Caco-2 (cell line): ENCODE measurements around the gene EXOC2. TPM values are rescaled to one million over a fixed set of nuclear protein-coding genes. Genes with fewer than 3 reads are reported as not detected.
A peak's percentile ranks its signal among the peaks of the same experiment; 100 is the strongest.

Experiments used
- BruUV-seq: library from RNA; stranded (reverse); fragments of 400-500 nt; replicated peaks from 2 replicates; lab custom pipeline; 2021; lab: Mats Ljungman, UMichigan
- CTCF ChIA-PET: fragments of 300-600 bp; sonication (Branson Sonifier 250); formaldehyde crosslinking; loops from one replicate; lab custom pipeline; 2022; ENCODE audit warnings: antibody characterized with exemption; lab: Charles Lee
- POLR2A ChIA-PET: fragments of 300-600 bp; sonication (Branson Sonifier 250); formaldehyde crosslinking; loops from one replicate; lab custom pipeline; 2022; ENCODE audit warnings: antibody characterized with exemption; lab: Charles Lee
- DNase-seq, 2 experiments: peaks; one replicate each; pipeline versions ENCODE4 v3.0.0 to v3.0.0-alpha.2; 2020 to 2022
- H3K27me3 ChIP-seq: replicated peaks from 2 replicates; pipeline ENCODE4 v1.6.0; 2011; ENCODE audit warnings: low read length; ENCODE audit not compliant: control insufficient read depth, insufficient read depth
- H3K36me3 ChIP-seq: 2 replicates; pipeline ENCODE4 v1.5.1; 2011; ENCODE audit warnings: low read length; ENCODE audit not compliant: control insufficient read depth, insufficient read depth
- H3K4me1 ChIP-seq: fragments of 250-450 bp; sonication (Bioruptor Pico); 2 replicates; pipeline ENCODE4 v1.5.1; 2020; ENCODE audit warnings: mild to moderate bottlenecking
- H3K4me3 ChIP-seq: 2 replicates; pipeline ENCODE4 v1.5.1; 2011; ENCODE audit warnings: low read depth, mild to moderate bottlenecking, control low read depth, low read length
- H3K9me3 ChIP-seq: fragments of 250-450 bp; sonication (Bioruptor Pico); 2 replicates; pipeline ENCODE4 v1.5.1; 2020; ENCODE audit warnings: mild to moderate bottlenecking, moderate library complexity
- H3K27ac Mint-ChIP-seq: one replicate; pipeline ENCODE4 v1.8.0; 2022; ENCODE audit warnings: mixed read lengths; ENCODE audit not compliant: unreplicated experiment
- H3K27me3 Mint-ChIP-seq: one replicate; pipeline ENCODE4 v1.8.0; 2022; ENCODE audit warnings: mixed read lengths; ENCODE audit not compliant: insufficient read depth, unreplicated experiment
- H3K36me3 Mint-ChIP-seq: one replicate; pipeline ENCODE4 v1.8.0; 2022; ENCODE audit warnings: mild to moderate bottlenecking, mixed read lengths; ENCODE audit not compliant: insufficient read depth, unreplicated experiment
- H3K4me1 Mint-ChIP-seq: one replicate; pipeline ENCODE4 v1.8.0; 2022; ENCODE audit warnings: low read depth, mixed read lengths; ENCODE audit not compliant: unreplicated experiment
- H3K4me3 Mint-ChIP-seq: one replicate; pipeline ENCODE4 v1.8.0; 2022; ENCODE audit warnings: mild to moderate bottlenecking, moderate library complexity, mixed read lengths; ENCODE audit not compliant: unreplicated experiment
- H3K9me3 Mint-ChIP-seq: one replicate; pipeline ENCODE4 v1.8.0; 2022; ENCODE audit warnings: mixed read lengths; ENCODE audit not compliant: unreplicated experiment
- CTCF ChIP-seq, 2 experiments: fragments of 200-600 bp in 1 of 2; IDR thresholded peaks; 1 replicate in 1 of 2; 2 replicates in 1 of 2; pipeline versions ENCODE4 v1.5.1 to v1.8.0; 2011 to 2022; ENCODE audit warnings: antibody characterized with exemption in 1 of 2, control low read depth in 1 of 2, inconsistent platforms in 1 of 2, low read depth in 1 of 2, low read length in 1 of 2, mild to moderate bottlenecking in 1 of 2, moderate library complexity in 1 of 2; ENCODE audit not compliant: insufficient read depth in 1 of 2, severe bottlenecking in 1 of 2, unreplicated experiment in 1 of 2
- intact Hi-C: fragments of 100-400 bp; cut with micrococcal nuclease; formaldehyde crosslinking; loops from one replicate; pipeline ENCODE4 v1.10.0; 2022; ENCODE audit not compliant: unreplicated experiment
- total RNA-seq: library from RNA; stranded (reverse); gene quantifications from 2 replicates; pipeline ENCODE4 v1.2.3, GENCODE V29; 2022

Gene EXOC2
- total RNA-seq, 1 experiment from 2014 or later: 21.4 TPM

- peak; percentile 47 to 52 for TF ChIP-seq CTCF (IDR thresholded peaks at IDR 0.05; ENCODE audit: insufficient read depth in 1 of 2, low read depth in 1 of 2, low read length in 1 of 2, severe bottlenecking in 1 of 2, unreplicated experiment in 1 of 2)
- Histone ChIP-seq H3K4me1 (no peaks in the 10 kb centered on the region), H3K4me3 (no peak overlapping the region), H3K36me3 (no peaks in the 10 kb centered on the region), H3K9me3 (no peaks in the 10 kb centered on the region), H3K27me3 (no peaks in the 10 kb centered on the region)
- Mint-ChIP-seq H3K36me3 (peaks cover 6% of the 10 kb centered on the region), H3K9me3 (no peaks in the 10 kb centered on the region), H3K4me1 (no peaks in the 10 kb centered on the region), H3K4me3 (no peak overlapping the region), H3K27ac (no peak overlapping the region), H3K27me3 (no peaks in the 10 kb centered on the region)
- ChIA-PET CTCF (interaction anchor here (0.6 to 1.5 kb wide), 11 partner anchors 9 to 843 kb away, joined by 3 to 5 read pairs (median 4); no protein-coding TSS in a partner anchor), POLR2A (no interaction called here)
- DNase-seq: peak; percentile 41 to 55
- BruUV-seq: no TSS peak
- intact Hi-C loops: loop anchor here (2.0 to 10.0 kb wide), 3 partner anchors 129 to 841 kb away; no protein-coding TSS in a partner anchor
These were observed 99.6 kb downstream of the EXOC2 start for GRCh38 chr6:593139-593906.

GRCh38 chr6:589090-589489 is 103.8 kb downstream of the EXOC2 start:
- no TSS peak for BruUV-seq
- CTCF ChIA-PET: no interaction called here
- intact Hi-C loops: no loop called here
- Mint-ChIP-seq H3K27me3 (no peaks in the 10 kb centered on the region), H3K4me3 (no peak overlapping the region), H3K36me3 (no peaks in the 10 kb centered on the region), H3K27ac (no peak overlapping the region), H3K9me3 (no peaks in the 10 kb centered on the region), H3K4me1 (no peaks in the 10 kb centered on the region)
- Histone ChIP-seq H3K36me3 (no peaks in the 10 kb centered on the region), H3K9me3 (no peaks in the 10 kb centered on the region), H3K4me3 (no peak overlapping the region), H3K4me1 (no peaks in the 10 kb centered on the region), H3K27me3 (no peaks in the 10 kb centered on the region)
- POLR2A ChIA-PET: no interaction called here
- no peak for TF ChIP-seq CTCF (IDR thresholded peaks at IDR 0.05; ENCODE audit: insufficient read depth in 1 of 2, low read depth in 1 of 2, low read length in 1 of 2, severe bottlenecking in 1 of 2, unreplicated experiment in 1 of 2)
- no peak for DNase-seq

- peaks cover 6% of the 10 kb centered on the region for H3K4me1 Mint-ChIP-seq
- H3K9me3 Mint-ChIP-seq: no peaks in the 10 kb centered on the region
- TF ChIP-seq CTCF (IDR thresholded peaks at IDR 0.05; ENCODE audit: insufficient read depth in 1 of 2, low read depth in 1 of 2, low read length in 1 of 2, severe bottlenecking in 1 of 2, unreplicated experiment in 1 of 2): no peak
- no TSS peak for BruUV-seq
- H3K27me3 Mint-ChIP-seq: no peaks in the 10 kb centered on the region
- H3K4me3 Mint-ChIP-seq: no peak overlapping the region
- Histone ChIP-seq H3K27me3 (no peaks in the 10 kb centered on the region), H3K9me3 (no peaks in the 10 kb centered on the region), H3K4me1 (peaks cover 9% of the 10 kb centered on the region; the same call in 1 of the 2 replicates), H3K36me3 (no peaks in the 10 kb centered on the region), H3K4me3 (no peak overlapping the region)
- ChIA-PET CTCF (interaction anchor here (0.8 kb wide), 1 partner anchor 811 kb away, joined by 3 read pairs; no protein-coding TSS in a partner anchor), POLR2A (interaction anchor here (0.6 kb wide), 1 partner anchor 17 kb away, joined by 3 read pairs; no protein-coding TSS in a partner anchor)
- DNase-seq: peak in 1 of 2 experiments; percentile 76
- intact Hi-C loops: no loop called here
- H3K36me3 Mint-ChIP-seq: no peaks in the 10 kb centered on the region
- peak overlapping the region; percentile 29 for H3K27ac Mint-ChIP-seq
These were observed 106.4 kb downstream of the EXOC2 start for GRCh38 chr6:586553-586952.
